Measurements from ENCODE around the gene SRP14.

GRCh38 chr15:39999538-40000200 is 39.3 kb downstream of the SRP14 start:
- TF ChIP-seq, protein P1, sequence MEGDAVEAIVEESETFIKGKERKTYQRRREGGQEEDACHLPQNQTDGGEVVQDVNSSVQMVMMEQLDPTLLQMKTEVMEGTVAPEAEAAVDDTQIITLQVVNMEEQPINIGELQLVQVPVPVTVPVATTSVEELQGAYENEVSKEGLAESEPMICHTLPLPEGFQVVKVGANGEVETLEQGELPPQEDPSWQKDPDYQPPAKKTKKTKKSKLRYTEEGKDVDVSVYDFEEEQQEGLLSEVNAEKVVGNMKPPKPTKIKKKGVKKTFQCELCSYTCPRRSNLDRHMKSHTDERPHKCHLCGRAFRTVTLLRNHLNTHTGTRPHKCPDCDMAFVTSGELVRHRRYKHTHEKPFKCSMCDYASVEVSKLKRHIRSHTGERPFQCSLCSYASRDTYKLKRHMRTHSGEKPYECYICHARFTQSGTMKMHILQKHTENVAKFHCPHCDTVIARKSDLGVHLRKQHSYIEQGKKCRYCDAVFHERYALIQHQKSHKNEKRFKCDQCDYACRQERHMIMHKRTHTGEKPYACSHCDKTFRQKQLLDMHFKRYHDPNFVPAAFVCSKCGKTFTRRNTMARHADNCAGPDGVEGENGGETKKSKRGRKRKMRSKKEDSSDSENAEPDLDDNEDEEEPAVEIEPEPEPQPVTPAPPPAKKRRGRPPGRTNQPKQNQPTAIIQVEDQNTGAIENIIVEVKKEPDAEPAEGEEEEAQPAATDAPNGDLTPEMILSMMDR (conservative IDR thresholded peaks at IDR 0.05; ENCODE audit: low read length): no peak
- TF ChIP-seq EZH2phosphoT487 (IDR thresholded peaks at IDR 0.05; ENCODE audit: borderline replicate concordance, low read depth, low read length): no peak
